Measurements from ENCODE around the gene RAB7A. TPM values are rescaled to one million over a fixed set of nuclear protein-coding genes. Genes with fewer than 3 reads are reported as not detected.

Gene RAB7A
- total RNA-seq, 4 donors from 2014 or later: 89.2 to 128 (median 114) TPM

- H3K27ac ChIP-seq: peak overlapping the region; percentile 28 to 87 (median 50)
- TF ChIP-seq EP300 (IDR thresholded peaks at IDR 0.05) (peak in 1 of 2 donors; percentile 55), CTCF (IDR thresholded peaks at IDR 0.05) (no peak), POLR2A (IDR thresholded peaks at IDR 0.05) (no peak)
- no peaks in the 10 kb centered on the region for H3K27me3 ChIP-seq
- no peak for DNase-seq (ENCODE audit: low spot score in 2 of 2)
- peaks cover 0 to 43% (median 16%) of the 10 kb centered on the region in 4 donors for H3K4me1 ChIP-seq
- H3K36me3 ChIP-seq: peaks cover 0 to 73% (median 0%) of the 10 kb centered on the region in 3 donors
- H3K4me3 ChIP-seq: no peak overlapping the region
- 47 to 49% methylated on average over 8 of the region's 8 CpGs for WGBS, 2 donors
- H3K9me3 ChIP-seq: no peaks in the 10 kb centered on the region
Observed at GRCh38 chr3:128813097-128813496, 87.1 kb downstream of the RAB7A start.

GRCh38 chr3:128814060-128814459 lies 88.1 kb downstream of the RAB7A start:
- Histone ChIP-seq H3K27me3 (no peaks in the 10 kb centered on the region), H3K36me3 (peaks cover 0 to 83% (median 0%) of the 10 kb centered on the region in 3 donors), H3K27ac (peak overlapping the region in 3 of 4 donors; percentile 18 to 87 (median 71)), H3K9me3 (no peaks in the 10 kb centered on the region), H3K4me1 (peaks cover 0 to 34% (median 13%) of the 10 kb centered on the region in 4 donors), H3K4me3 (no peak overlapping the region)
- DNase-seq (ENCODE audit: low spot score in 2 of 2): no peak
- TF ChIP-seq EP300 (IDR thresholded peaks at IDR 0.05) (no peak), CTCF (IDR thresholded peaks at IDR 0.05) (no peak), POLR2A (IDR thresholded peaks at IDR 0.05) (no peak)
- 87 to 91% methylated on average over 5 of the region's 5 CpGs for WGBS, 2 donors

GRCh38 chr3:128814519-128815317 lies 88.7 kb downstream of the RAB7A start:
- no peaks in the 10 kb centered on the region for H3K9me3 ChIP-seq
- no peak for DNase-seq (ENCODE audit: low spot score in 2 of 2)
- peaks cover 0 to 27% (median 9%) of the 10 kb centered on the region in 4 donors for H3K4me1 ChIP-seq
- TF ChIP-seq EP300 (IDR thresholded peaks at IDR 0.05) (no peak), CTCF (IDR thresholded peaks at IDR 0.05) (no peak), POLR2A (IDR thresholded peaks at IDR 0.05) (no peak)
- H3K4me3 ChIP-seq: no peak overlapping the region
- H3K27me3 ChIP-seq: no peaks in the 10 kb centered on the region
- peaks cover 0 to 90% (median 0%) of the 10 kb centered on the region in 3 donors for H3K36me3 ChIP-seq
- 83 to 87% methylated on average over 8 of the region's 8 CpGs for WGBS, 2 donors
- peak overlapping the region in 1 of 4 donors; percentile 87 for H3K27ac ChIP-seq

GRCh38 chr3:128815318-128816064 lies 89.5 kb downstream of the RAB7A start:
- Histone ChIP-seq H3K4me1 (peaks cover 0 to 21% (median 9%) of the 10 kb centered on the region in 4 donors), H3K4me3 (no peak overlapping the region), H3K9me3 (no peaks in the 10 kb centered on the region), H3K27ac (peak overlapping the region in 1 of 4 donors; percentile 46), H3K36me3 (peaks cover 0 to 85% (median 0%) of the 10 kb centered on the region in 3 donors), H3K27me3 (no peaks in the 10 kb centered on the region)
- no peak for TF ChIP-seq EP300 (IDR thresholded peaks at IDR 0.05)
- TF ChIP-seq POLR2A (IDR thresholded peaks at IDR 0.05): no peak
- TF ChIP-seq CTCF (IDR thresholded peaks at IDR 0.05): no peak
- WGBS, 2 donors: 69 to 72% methylated on average over 3 of the region's 3 CpGs
- no peak for DNase-seq (ENCODE audit: low spot score in 2 of 2)
